Vagina (tissue), 2 donors: ENCODE results near the gene SEC14L5. TPM values are rescaled to one million over a fixed set of nuclear protein-coding genes. Genes with fewer than 3 reads are reported as not detected.

Experiments used
- DNase-seq, 2 donors: peaks; one replicate each; pipeline ENCODE4 v3.0.0-alpha.2; 2017; ENCODE audit errors: extremely low spot score in 2 of 2
- H3K27ac ChIP-seq: fragments of 200-600 bp; sonication (generic); one replicate; pipeline ENCODE4 v1.5.1; 2019
- H3K27me3 ChIP-seq: fragments of 200-600 bp; sonication (generic); one replicate; pipeline ENCODE4 v1.5.1; 2019
- H3K36me3 ChIP-seq, 2 donors: fragments of 200-600 bp; sonication (generic); one replicate each; pipeline ENCODE4 v1.5.1; 2017 to 2019
- H3K4me1 ChIP-seq: fragments of 200-600 bp; sonication (generic); one replicate; pipeline ENCODE4 v1.5.1; 2019
- H3K4me3 ChIP-seq, 2 donors: fragments of 200-600 bp; sonication (generic); 1 replicate in 1 of 2; 2 replicates in 1 of 2; pipeline ENCODE4 v1.5.1; 2016 to 2019
- H3K9me3 ChIP-seq: fragments of 200-600 bp; sonication (generic); one replicate; pipeline ENCODE4 v1.5.1; 2019
- POLR2A ChIP-seq, 2 donors: fragments of 450-650 bp; IDR thresholded peaks; one replicate each; pipeline ENCODE4 v1.6.1; 2017; ENCODE audit warnings: antibody characterized with exemption in 2 of 2, mild to moderate bottlenecking in 2 of 2, moderate library complexity in 2 of 2
- POLR2AphosphoS5 ChIP-seq, 2 donors: sonication (generic); formaldehyde crosslinking; IDR thresholded peaks; one replicate each; pipeline ENCODE4 v1.9.0; 2017; ENCODE audit warnings: antibody characterized with exemption in 2 of 2, mild to moderate bottlenecking in 2 of 2, low read depth in 1 of 2; ENCODE audit not compliant: insufficient read depth in 1 of 2
- intact Hi-C: fragments of 100-400 bp; cut with DNase I; formaldehyde crosslinking; loops from one replicate; pipeline ENCODE4 v1.15.1; 2023
- total RNA-seq: library from RNA; depleted of rRNA; stranded (reverse); fragments of >200 nt; gene quantifications from one replicate; pipeline ENCODE4 v1.2.3, GENCODE V29; 2016
- TF ChIP-seq, protein P1 (sequence below), 3 experiments: fragments of 450-650 bp in 2 of 3; fragments of 200-600 bp in 1 of 3; sonication (generic) in 1 of 3; IDR thresholded peaks; one replicate each; pipeline ENCODE4 v1.5.1; 2017 to 2019; ENCODE audit warnings: antibody characterized with exemption in 3 of 3, mild to moderate bottlenecking in 2 of 3, moderate library complexity in 2 of 3

SEC14L5 gene
- total RNA-seq, 1 donor from 2014 or later, result 0.49 TPM

DNA sequence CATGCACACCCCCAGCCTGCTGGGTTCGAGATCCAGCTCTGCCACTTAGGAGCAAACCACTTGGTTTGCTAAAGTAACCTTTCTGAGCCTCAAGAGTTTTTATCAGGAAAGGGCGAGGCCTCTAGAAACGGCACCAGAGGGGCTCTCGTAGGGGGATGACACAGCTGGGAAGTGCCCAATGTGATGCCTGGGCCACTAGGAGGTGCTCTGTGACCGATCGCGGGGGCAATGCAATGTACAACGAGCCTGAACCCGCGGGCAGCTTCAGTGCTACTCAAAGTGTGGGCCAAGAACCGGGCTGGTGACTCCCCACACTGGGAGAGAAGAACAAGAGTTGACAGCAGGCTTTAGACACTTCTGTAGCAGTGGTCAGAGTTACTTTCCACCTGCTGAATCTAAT lies 98.2 kb downstream of the SEC14L5 start:
- DNase-seq, result no peak
- Histone ChIP-seq H3K4me1 (no peaks in the 10 kb centered on the region), H3K27ac (no peak overlapping the region), H3K4me3 (no peak overlapping the region), H3K27me3 (no peaks in the 10 kb centered on the region), H3K36me3 (no peaks in the 10 kb centered on the region), H3K9me3 (no peaks in the 10 kb centered on the region)
- TF ChIP-seq POLR2AphosphoS5 (IDR thresholded peaks at IDR 0.05; ENCODE audit: insufficient read depth in 1 of 2, low read depth in 1 of 2) (no peak), POLR2A (IDR thresholded peaks at IDR 0.05) (no peak)
- TF ChIP-seq, protein P1, sequence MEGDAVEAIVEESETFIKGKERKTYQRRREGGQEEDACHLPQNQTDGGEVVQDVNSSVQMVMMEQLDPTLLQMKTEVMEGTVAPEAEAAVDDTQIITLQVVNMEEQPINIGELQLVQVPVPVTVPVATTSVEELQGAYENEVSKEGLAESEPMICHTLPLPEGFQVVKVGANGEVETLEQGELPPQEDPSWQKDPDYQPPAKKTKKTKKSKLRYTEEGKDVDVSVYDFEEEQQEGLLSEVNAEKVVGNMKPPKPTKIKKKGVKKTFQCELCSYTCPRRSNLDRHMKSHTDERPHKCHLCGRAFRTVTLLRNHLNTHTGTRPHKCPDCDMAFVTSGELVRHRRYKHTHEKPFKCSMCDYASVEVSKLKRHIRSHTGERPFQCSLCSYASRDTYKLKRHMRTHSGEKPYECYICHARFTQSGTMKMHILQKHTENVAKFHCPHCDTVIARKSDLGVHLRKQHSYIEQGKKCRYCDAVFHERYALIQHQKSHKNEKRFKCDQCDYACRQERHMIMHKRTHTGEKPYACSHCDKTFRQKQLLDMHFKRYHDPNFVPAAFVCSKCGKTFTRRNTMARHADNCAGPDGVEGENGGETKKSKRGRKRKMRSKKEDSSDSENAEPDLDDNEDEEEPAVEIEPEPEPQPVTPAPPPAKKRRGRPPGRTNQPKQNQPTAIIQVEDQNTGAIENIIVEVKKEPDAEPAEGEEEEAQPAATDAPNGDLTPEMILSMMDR (IDR thresholded peaks at IDR 0.05), result no peak
- intact Hi-C loops, result no loop called here

DNA sequence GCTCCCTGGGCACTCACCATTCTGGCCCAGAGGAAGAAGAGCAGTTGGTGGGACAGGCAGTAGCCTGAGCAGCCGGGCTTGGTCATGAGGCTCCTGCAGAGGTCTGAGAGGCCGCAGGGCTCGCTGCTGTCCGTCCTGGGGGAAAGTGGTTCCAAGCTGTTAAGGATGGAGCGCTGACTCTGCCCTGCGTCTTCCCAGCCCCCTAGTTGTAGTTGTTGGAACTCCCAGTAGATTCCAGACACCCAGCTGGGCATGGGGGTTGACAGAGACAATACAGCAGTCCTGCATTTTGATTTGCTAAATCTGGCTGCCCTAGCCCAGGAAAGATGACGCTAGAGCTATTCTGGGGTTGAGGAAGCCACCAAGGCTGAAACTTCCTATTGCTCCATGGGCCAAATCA lies 100.3 kb downstream of the SEC14L5 start:
- DNase-seq, result no peak
- no peaks in the 10 kb centered on the region for H3K27me3 ChIP-seq

DNA sequence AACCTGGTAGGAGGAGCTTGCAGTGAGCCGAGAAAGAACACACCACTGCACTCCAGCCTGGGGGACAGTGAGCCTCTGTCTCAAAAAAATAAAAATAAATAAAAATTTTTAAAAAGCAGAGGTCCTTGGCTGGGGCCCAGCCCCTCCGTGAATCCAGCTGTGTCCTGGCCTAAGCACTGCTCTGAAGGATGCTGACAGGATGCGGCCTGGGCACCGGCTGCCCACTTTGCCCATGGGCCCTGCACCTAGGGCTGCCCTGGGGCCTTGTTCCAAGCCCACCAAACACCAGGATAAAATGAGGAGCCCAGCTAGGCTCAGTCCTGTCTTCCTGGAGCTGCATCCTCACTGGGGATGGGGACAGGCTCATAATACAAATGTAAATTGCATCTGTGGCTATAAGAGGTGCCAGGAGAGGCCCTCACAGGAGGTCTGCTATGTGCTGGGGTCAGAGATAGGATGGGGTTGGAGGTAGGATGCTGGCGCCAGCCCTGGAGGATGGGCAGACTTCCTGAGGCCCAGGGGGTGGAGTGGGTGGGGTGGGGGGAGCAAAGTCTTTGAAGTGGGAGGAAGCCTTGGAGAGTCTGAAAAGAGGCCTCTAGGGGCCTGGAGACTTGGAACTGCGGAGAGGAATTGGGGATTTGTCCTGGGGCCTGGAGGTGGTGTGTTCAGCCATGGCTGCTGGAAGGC lies 101.4 kb downstream of the SEC14L5 start:
- H3K9me3 ChIP-seq, result no peaks in the 10 kb centered on the region
- TF ChIP-seq POLR2A (IDR thresholded peaks at IDR 0.05), result no peak
- no peak overlapping the region for H3K27ac ChIP-seq
- H3K36me3 ChIP-seq, result no peaks in the 10 kb centered on the region
- no peaks in the 10 kb centered on the region for H3K4me1 ChIP-seq
- no peaks in the 10 kb centered on the region for H3K27me3 ChIP-seq
- no peak overlapping the region for H3K4me3 ChIP-seq
- no peak for DNase-seq
- intact Hi-C loops, result no loop called here

More for the DNA sequence above, 100.3 kb downstream of the SEC14L5 start:
- H3K9me3 ChIP-seq, result no peaks in the 10 kb centered on the region
- no peaks in the 10 kb centered on the region for H3K4me1 ChIP-seq
- H3K36me3 ChIP-seq, result no peaks in the 10 kb centered on the region
- no peak overlapping the region for H3K4me3 ChIP-seq
- H3K27ac ChIP-seq, result no peak overlapping the region
- TF ChIP-seq POLR2A (IDR thresholded peaks at IDR 0.05) (no peak), POLR2AphosphoS5 (IDR thresholded peaks at IDR 0.05; ENCODE audit: insufficient read depth in 1 of 2, low read depth in 1 of 2) (no peak)
- TF ChIP-seq, protein P1 (IDR thresholded peaks at IDR 0.05), result no peak
- intact Hi-C loops, result no loop called here

DNA sequence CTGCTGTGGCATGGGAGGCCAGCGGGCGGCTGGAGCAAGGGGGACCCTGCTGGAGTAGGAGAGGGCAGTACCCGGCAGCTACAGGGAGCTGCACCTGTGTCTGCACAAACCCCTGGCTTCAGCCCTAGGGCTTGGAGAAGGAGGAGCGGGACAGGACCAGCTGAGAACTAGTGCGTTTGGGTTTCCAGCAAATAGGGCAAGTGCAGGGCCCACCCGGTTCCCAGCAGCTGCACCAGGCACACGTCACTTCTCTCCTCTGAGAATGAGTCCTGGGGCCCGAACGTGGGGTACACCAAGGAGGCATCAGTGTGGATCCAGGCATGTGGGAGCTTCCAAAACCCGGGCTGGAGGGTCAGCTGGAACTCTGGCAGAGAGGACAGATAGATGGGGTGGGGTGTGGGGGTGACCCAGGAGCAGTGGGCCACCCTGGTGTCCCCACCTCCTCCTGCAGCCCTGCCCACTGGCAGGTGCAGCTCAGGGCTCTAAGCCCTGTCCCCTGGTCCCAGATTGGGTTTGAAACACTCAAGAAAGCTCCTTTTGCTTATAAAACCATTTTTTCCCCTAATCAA lies 102.0 kb downstream of the SEC14L5 start:
- Histone ChIP-seq H3K36me3 (no peaks in the 10 kb centered on the region), H3K9me3 (no peaks in the 10 kb centered on the region), H3K27me3 (no peaks in the 10 kb centered on the region), H3K4me1 (no peaks in the 10 kb centered on the region), H3K4me3 (no peak overlapping the region), H3K27ac (no peak overlapping the region)
- no peak for DNase-seq
- intact Hi-C loops, result no loop called here
- TF ChIP-seq, protein P1 (IDR thresholded peaks at IDR 0.05), result no peak
- TF ChIP-seq POLR2AphosphoS5 (IDR thresholded peaks at IDR 0.05; ENCODE audit: insufficient read depth in 1 of 2, low read depth in 1 of 2), result no peak
- TF ChIP-seq POLR2A (IDR thresholded peaks at IDR 0.05), result no peak

DNA sequence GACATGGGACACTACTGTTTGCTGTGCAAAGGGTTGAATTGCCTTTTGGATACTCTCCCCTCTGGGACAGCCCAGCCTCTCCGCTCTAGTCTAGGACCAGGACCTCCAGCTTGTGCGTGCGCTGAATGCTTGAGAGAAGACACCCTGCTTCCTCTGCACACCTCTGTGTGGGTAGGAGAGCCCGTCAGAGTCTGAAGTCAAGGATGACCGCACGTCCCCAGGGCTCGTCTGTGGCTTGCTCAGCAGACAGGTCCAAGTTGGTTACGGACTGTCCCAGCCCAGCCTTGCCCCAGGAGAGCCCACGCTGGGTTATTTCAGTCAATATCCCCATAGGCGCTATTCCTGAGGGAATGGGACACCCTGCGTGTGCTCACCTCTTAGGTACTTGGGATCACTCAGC lies 103.9 kb downstream of the SEC14L5 start:
- intact Hi-C loops, result no loop called here
- Histone ChIP-seq H3K4me1 (no peaks in the 10 kb centered on the region), H3K27me3 (no peaks in the 10 kb centered on the region), H3K36me3 (no peaks in the 10 kb centered on the region), H3K27ac (no peak overlapping the region), H3K4me3 (no peak overlapping the region), H3K9me3 (no peaks in the 10 kb centered on the region)
- DNase-seq, result no peak
- no peak for TF ChIP-seq POLR2A (IDR thresholded peaks at IDR 0.05)
- TF ChIP-seq POLR2AphosphoS5 (IDR thresholded peaks at IDR 0.05; ENCODE audit: insufficient read depth in 1 of 2, low read depth in 1 of 2), result no peak
- TF ChIP-seq, protein P1 (IDR thresholded peaks at IDR 0.05), result no peak
